T-helper 2 cell treated with Interferon-gamma antibody and Interleukin-4, amounts not matched to agents 100 ng/mL and 5 ng/mL, for 36 hours (primary cell): Measurements from ENCODE around the gene TRANK1. TPM values are rescaled to one million over a fixed set of nuclear protein-coding genes. Genes with fewer than 3 reads are reported as not detected.
"Not testable (repeated sequence)": the region's sequence is repeated elsewhere in the genome, so short reads cannot be mapped to it uniquely, and the experiment has no call there.

Experiments
- intact Hi-C: fragments of 100-400 bp; cut with micrococcal nuclease; formaldehyde crosslinking; loops from one replicate; pipeline ENCODE4 v1.15.1; 2023
- total RNA-seq: library from RNA; stranded (reverse); gene quantifications from 2 replicates; pipeline ENCODE4 v1.2.3, GENCODE V29; 2022

TRANK1 gene
- total RNA-seq, result 34.6 and 35.4 TPM in 2 replicates

- intact Hi-C loops, result loop anchor here (1.0 to 2.0 kb wide), 2 partner anchors 32 to 49 kb away; partner anchors contain the start of genes EPM2AIP1 and MLH1
Observed at GRCh38 chr3:36944641-36945270, at the start of gene TRANK1. TRANK1 (minus strand) TSS chr3:36945054; CDS start chr3:36944809, 245 bp downstream.

- intact Hi-C loops, result loop anchor here (1.0 to 2.0 kb wide), 4 partner anchors 23 to 1171 kb away; partner anchors contain the start of gene OXSR1
Observed at GRCh38 chr3:36993326-36994283, 48.8 kb upstream of the TRANK1 start, which contains the start of gene MLH1. MLH1 (plus strand) TSS chr3:36993518; CDS start chr3:36993548, 30 bp downstream.

- intact Hi-C loops, result loop anchor here (1.0 to 2.0 kb wide), 4 partner anchors 23 to 1172 kb away; partner anchors contain the start of gene OXSR1
Observed at GRCh38 chr3:36992806-36993325, 48.0 kb upstream of the TRANK1 start, which contains the start of gene EPM2AIP1. EPM2AIP1 (minus strand) TSS chr3:36993131; CDS start chr3:36993077, 54 bp downstream.

GRCh38 chr3:36991923-36992805, 47.3 kb upstream of the TRANK1 start:
- intact Hi-C loops, result loop anchor here (2.0 kb wide), 1 partner anchor 1173 kb away; the partner anchor contains the start of gene OXSR1

- intact Hi-C loops, result no loop called here
Observed at GRCh38 chr3:36991147-36991546, 46.3 kb upstream of the TRANK1 start.

GRCh38 chr3:36989568-36989967, 44.7 kb upstream of the TRANK1 start:
- intact Hi-C loops, result no loop called here

- intact Hi-C loops, result no loop called here
Observed at GRCh38 chr3:36989005-36989404, 44.2 kb upstream of the TRANK1 start.

GRCh38 chr3:36988356-36988755, 43.5 kb upstream of the TRANK1 start:
- intact Hi-C loops, result no loop called here

GRCh38 chr3:36981006-36981405, 36.2 kb upstream of the TRANK1 start:
- intact Hi-C loops, result no loop called here

GRCh38 chr3:36973139-36973538, 28.3 kb upstream of the TRANK1 start:
- intact Hi-C loops, result no loop called here

GRCh38 chr3:36972163-36972562, 27.3 kb upstream of the TRANK1 start:
- intact Hi-C loops, result no loop called here

- intact Hi-C loops, result loop anchor here (1.0 kb wide), 1 partner anchor 24 kb away; the partner anchor contains the start of genes EPM2AIP1 and MLH1
Observed at GRCh38 chr3:36969540-36970432, 24.9 kb upstream of the TRANK1 start.

- intact Hi-C loops, result no loop called here
Observed at GRCh38 chr3:36969085-36969484, 24.2 kb upstream of the TRANK1 start.

- intact Hi-C loops, result no loop called here
Observed at GRCh38 chr3:36965440-36965839, 20.6 kb upstream of the TRANK1 start.

GRCh38 chr3:36964817-36965216, 20.0 kb upstream of the TRANK1 start:
- intact Hi-C loops, result no loop called here

GRCh38 chr3:36964331-36964730, 19.5 kb upstream of the TRANK1 start:
- intact Hi-C loops, result no loop called here

- intact Hi-C loops, result not testable (repeated sequence)
Observed at GRCh38 chr3:36963008-36963407, 18.2 kb upstream of the TRANK1 start.

- intact Hi-C loops, result no loop called here
Observed at GRCh38 chr3:36960502-36960901, 15.6 kb upstream of the TRANK1 start.

GRCh38 chr3:36959821-36960220, 15.0 kb upstream of the TRANK1 start:
- intact Hi-C loops, result loop anchor here (2.0 kb wide), 2 partner anchors 47 to 91 kb away; no protein-coding TSS in a partner anchor
